GM23248 (cell line): ENCODE results near the gene CDK8. TPM values are rescaled to one million over a fixed set of nuclear protein-coding genes. Genes with fewer than 3 reads are reported as not detected.

Source experiments
- DNase-seq: peaks from one replicate; pipeline ENCODE4 v3.0.0-alpha.2; 2015
- H2AFZ ChIP-seq: fragments of 200-600 bp; sonication (generic); 2 replicates; pipeline ENCODE4 v1.6.1; 2016; ENCODE audit warnings: antibody characterized with exemption
- H3F3A ChIP-seq: fragments of 200-600 bp; sonication (generic); 2 replicates; pipeline ENCODE4 v1.6.1; 2016; ENCODE audit warnings: mild to moderate bottlenecking, antibody characterized with exemption, mixed run types; ENCODE audit not compliant: insufficient read depth
- H3K27ac ChIP-seq: fragments of 200-600 bp; sonication (generic); 2 replicates; pipeline ENCODE4 v1.5.1; 2016; ENCODE audit warnings: mild to moderate bottlenecking
- H3K27me3 ChIP-seq: fragments of 200-600 bp; sonication (generic); replicated peaks from 2 replicates; pipeline ENCODE4 v1.6.1; 2016; ENCODE audit warnings: mild to moderate bottlenecking; ENCODE audit not compliant: insufficient read depth
- H3K36me3 ChIP-seq: fragments of 200-600 bp; sonication (generic); 2 replicates; pipeline ENCODE4 v1.6.1; 2016; ENCODE audit warnings: low read depth, mild to moderate bottlenecking
- H3K4me1 ChIP-seq: fragments of 200-600 bp; sonication (generic); 2 replicates; pipeline ENCODE4 v1.6.1; 2016; ENCODE audit warnings: mild to moderate bottlenecking; ENCODE audit not compliant: insufficient read depth
- H3K4me2 ChIP-seq: fragments of 200-600 bp; sonication (generic); one replicate; pipeline ENCODE4 v1.6.1; 2016; ENCODE audit warnings: mild to moderate bottlenecking; ENCODE audit not compliant: unreplicated experiment
- H3K4me3 ChIP-seq: fragments of 200-600 bp; sonication (generic); 2 replicates; pipeline ENCODE4 v1.5.1; 2016; ENCODE audit warnings: mild to moderate bottlenecking
- H3K79me2 ChIP-seq: fragments of 200-600 bp; sonication (generic); 2 replicates; pipeline ENCODE4 v1.6.1; 2016; ENCODE audit warnings: mild to moderate bottlenecking; ENCODE audit not compliant: insufficient read depth
- H3K9ac ChIP-seq: fragments of 200-600 bp; sonication (generic); 2 replicates; pipeline ENCODE4 v1.6.1; 2016; ENCODE audit warnings: mild to moderate bottlenecking
- H3K9me2 ChIP-seq: fragments of 200-600 bp; sonication (generic); 2 replicates; pipeline ENCODE4 v1.6.1; 2016; ENCODE audit warnings: mixed run types, mild to moderate bottlenecking, moderate library complexity; ENCODE audit not compliant: insufficient read depth
- H3K9me3 ChIP-seq: fragments of 200-600 bp; sonication (generic); one replicate; pipeline ENCODE4 v1.6.1; 2017; ENCODE audit warnings: low read depth
- H4K20me1 ChIP-seq: fragments of 200-600 bp; sonication (generic); 2 replicates; pipeline ENCODE4 v1.6.0; 2016; ENCODE audit not compliant: insufficient read depth
- EZH2 ChIP-seq: fragments of 200-600 bp; sonication (generic); IDR thresholded peaks from 2 replicates; pipeline ENCODE4 v1.6.1; 2018; ENCODE audit warnings: antibody characterized with exemption, mild to moderate bottlenecking; ENCODE audit not compliant: insufficient read depth, poor library complexity, severe bottlenecking
- EZH2phosphoT487 ChIP-seq: fragments of 200-600 bp; sonication (generic); IDR thresholded peaks from 2 replicates; pipeline ENCODE4 v1.6.1; 2018; ENCODE audit warnings: antibody characterized with exemption, moderate library complexity, mild to moderate bottlenecking, low read depth; ENCODE audit not compliant: insufficient read depth
- WGBS, 2 experiments: methylation state at CpG; one replicate each; pipeline ENCODE4 v1.1.6; 2015 to 2017; ENCODE audit warnings: low lambda C conversion rate in 2 of 2, low coverage in 1 of 2; ENCODE audit errors: missing lambda C conversion rate in 2 of 2; 5-methylcytosine and 5-hydroxymethylcytosine counted together
- in situ Hi-C: fragments of 300-500 bp; cut with MboI; formaldehyde crosslinking; loops from 2 replicates; pipeline ENCODE4 v1.15.0; 2020
- polyA plus RNA-seq: library from polyadenylated mRNA; unstranded; fragments of >200 nt; fragmentation: Nextera tagmentation; extraction: Ambion mirVana; gene quantifications from 2 replicates; pipeline ENCODE4 v1.2.1, GENCODE V29; 2016
- total RNA-seq: library from RNA; depleted of rRNA; stranded (reverse); fragments of >200 nt; shearing (Covaris generic); gene quantifications from 2 replicates; pipeline ENCODE4 v1.2.3, GENCODE V29; 2014

CDK8 gene
- total and polyA plus RNA-seq, 2 experiments from 2014 or later: 5.1 to 11.9 TPM

DNA sequence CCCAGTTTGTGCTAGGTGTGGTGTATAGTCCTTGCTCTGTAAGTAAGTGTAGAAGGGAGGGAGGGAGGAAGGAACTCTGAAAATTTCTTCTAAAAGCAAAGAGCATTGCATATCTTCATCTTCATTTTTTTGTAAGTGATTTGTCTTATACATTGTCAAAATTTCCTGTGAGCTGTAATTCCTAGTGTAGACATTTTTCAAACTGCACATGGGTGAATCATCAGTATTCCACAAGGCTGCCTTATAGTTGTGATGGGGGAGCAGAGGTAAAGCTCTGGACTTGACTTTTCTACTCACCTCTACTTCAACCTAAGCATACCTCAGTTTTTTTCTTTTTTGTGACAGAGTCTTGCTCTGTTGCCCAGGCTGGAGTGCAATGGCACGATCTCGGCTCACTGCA lies 86.9 kb downstream of the CDK8 start:
- in situ Hi-C loops: no loop called here
- no peaks in the 10 kb centered on the region for H3K27me3 ChIP-seq

DNA sequence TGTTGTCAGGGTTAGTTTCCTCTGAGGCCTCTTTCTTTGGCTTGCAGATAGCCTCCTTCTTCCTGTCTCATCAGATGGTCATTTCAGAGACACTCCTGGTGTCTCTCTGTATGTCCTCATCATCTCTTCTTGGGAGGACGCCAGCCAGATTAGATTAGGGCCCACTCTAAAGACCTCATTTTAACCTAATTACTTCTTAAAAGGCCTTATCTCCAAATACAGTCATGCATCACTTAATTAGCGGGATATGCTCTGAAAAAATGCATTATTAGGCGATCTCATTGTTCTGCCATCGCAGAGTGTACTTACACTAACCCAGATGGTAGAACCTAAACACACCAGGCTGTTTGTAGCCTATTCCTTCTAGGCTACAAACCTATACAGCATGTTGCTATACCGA lies 89.0 kb downstream of the CDK8 start:
- Histone ChIP-seq H3K9me2 (no peaks in the 10 kb centered on the region), H3K27me3 (no peaks in the 10 kb centered on the region), H3K36me3 (no peaks in the 10 kb centered on the region), H3K79me2 (peaks cover 42% of the 10 kb centered on the region), H3K4me3 (no peak overlapping the region), H3K4me2 (no peak overlapping the region), H4K20me1 (no peaks in the 10 kb centered on the region), H3K9ac (no peak overlapping the region), H2AFZ (no peak overlapping the region), H3K9me3 (no peaks in the 10 kb centered on the region), H3F3A (no peaks in the 10 kb centered on the region), H3K27ac (no peak overlapping the region), H3K4me1 (no peaks in the 10 kb centered on the region)
- TF ChIP-seq EZH2phosphoT487 (no peak), EZH2 (no peak)
- in situ Hi-C loops: no loop called here
- DNase-seq: no peak
- WGBS, 2 experiments: 90 to 91% methylated on average over 5 of the region's 5 CpGs

More for the DNA sequence above, 86.9 kb downstream of the CDK8 start:
- H3K79me2 ChIP-seq: peaks cover 45% of the 10 kb centered on the region
- H3F3A ChIP-seq: no peaks in the 10 kb centered on the region
- H3K27ac ChIP-seq: no peak overlapping the region
- no peaks in the 10 kb centered on the region for H4K20me1 ChIP-seq
- no peaks in the 10 kb centered on the region for H3K9me2 ChIP-seq
- no peaks in the 10 kb centered on the region for H3K36me3 ChIP-seq
- no peak overlapping the region for H3K4me2 ChIP-seq
- no peaks in the 10 kb centered on the region for H3K9me3 ChIP-seq
- H3K4me3 ChIP-seq: no peak overlapping the region
- WGBS, 2 experiments: 93 to 100% methylated on average over 2 of the region's 2 CpGs
- H3K4me1 ChIP-seq: no peaks in the 10 kb centered on the region
- DNase-seq: peak; percentile 10
- TF ChIP-seq EZH2 (no peak), EZH2phosphoT487 (no peak)
- H3K9ac ChIP-seq: no peak overlapping the region
- no peak overlapping the region for H2AFZ ChIP-seq

DNA sequence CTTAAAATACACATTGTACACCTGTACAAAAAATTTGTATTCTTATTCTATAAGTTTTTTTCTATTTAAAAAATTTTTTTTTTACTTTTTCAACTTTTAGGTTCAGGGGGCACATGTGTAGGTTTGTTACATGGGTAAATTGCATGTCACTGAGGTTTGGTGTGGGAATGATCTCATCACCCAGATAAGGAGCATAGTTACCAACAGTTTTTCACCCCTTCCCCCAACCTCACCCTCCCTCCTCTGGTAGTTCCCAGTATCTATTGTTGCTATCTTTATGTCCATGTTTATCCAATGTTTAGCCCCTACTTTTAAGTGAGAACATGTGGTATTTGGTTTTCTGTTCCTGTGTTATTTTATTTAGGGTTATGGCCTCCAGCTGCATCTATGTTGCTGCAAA lies 89.9 kb downstream of the CDK8 start:
- no peak for TF ChIP-seq EZH2phosphoT487
- no peak for TF ChIP-seq EZH2
- in situ Hi-C loops: no loop called here
- H4K20me1 ChIP-seq: no peaks in the 10 kb centered on the region
- no peak overlapping the region for H3K4me2 ChIP-seq
- no peaks in the 10 kb centered on the region for H3F3A ChIP-seq
- H3K4me1 ChIP-seq: no peaks in the 10 kb centered on the region
- no peaks in the 10 kb centered on the region for H3K27me3 ChIP-seq
- peaks cover 35% of the 10 kb centered on the region for H3K79me2 ChIP-seq
- no peak overlapping the region for H3K27ac ChIP-seq
- no peak for DNase-seq
- no peaks in the 10 kb centered on the region for H3K9me3 ChIP-seq
- H2AFZ ChIP-seq: no peak overlapping the region
- H3K9me2 ChIP-seq: no peaks in the 10 kb centered on the region
- no peak overlapping the region for H3K9ac ChIP-seq
- H3K4me3 ChIP-seq: no peak overlapping the region
- no peaks in the 10 kb centered on the region for H3K36me3 ChIP-seq

DNA sequence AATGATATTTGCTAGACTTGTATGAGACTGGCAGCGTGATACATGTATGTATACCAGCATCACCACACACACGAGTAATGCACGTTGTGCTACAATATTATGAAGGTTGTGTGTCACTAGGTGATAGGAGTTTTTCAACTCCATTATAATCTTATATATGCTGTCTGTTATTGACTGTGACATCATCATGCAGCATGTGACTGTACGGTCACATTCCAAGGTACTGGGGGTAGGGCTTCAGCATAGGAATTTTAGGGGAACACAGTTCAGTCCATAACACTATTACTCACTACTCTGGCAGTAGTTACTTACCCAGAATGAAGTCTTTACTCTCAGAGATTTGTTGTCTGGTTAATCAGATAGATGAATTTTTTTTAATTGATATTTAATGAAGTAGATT lies 91.1 kb downstream of the CDK8 start:
- no peaks in the 10 kb centered on the region for H3K9me2 ChIP-seq
- H3K27me3 ChIP-seq: no peaks in the 10 kb centered on the region
- H4K20me1 ChIP-seq: no peaks in the 10 kb centered on the region
- no peak overlapping the region for H3K4me3 ChIP-seq
- H3K36me3 ChIP-seq: no peaks in the 10 kb centered on the region; the same call in 1 of the 2 replicates
- H3K4me1 ChIP-seq: no peaks in the 10 kb centered on the region
- in situ Hi-C loops: no loop called here
- H3K9ac ChIP-seq: no peak overlapping the region
- no peaks in the 10 kb centered on the region for H3F3A ChIP-seq
- no peak overlapping the region for H2AFZ ChIP-seq
- TF ChIP-seq EZH2phosphoT487: no peak
- no peak for TF ChIP-seq EZH2
- H3K9me3 ChIP-seq: no peaks in the 10 kb centered on the region
- DNase-seq: no peak
- H3K4me2 ChIP-seq: no peak overlapping the region
- peaks cover 30% of the 10 kb centered on the region; the same call in 1 of the 2 replicates for H3K79me2 ChIP-seq
- no peak overlapping the region for H3K27ac ChIP-seq
- 93 to 97% methylated on average over 4 of the region's 4 CpGs for WGBS, 2 experiments

DNA sequence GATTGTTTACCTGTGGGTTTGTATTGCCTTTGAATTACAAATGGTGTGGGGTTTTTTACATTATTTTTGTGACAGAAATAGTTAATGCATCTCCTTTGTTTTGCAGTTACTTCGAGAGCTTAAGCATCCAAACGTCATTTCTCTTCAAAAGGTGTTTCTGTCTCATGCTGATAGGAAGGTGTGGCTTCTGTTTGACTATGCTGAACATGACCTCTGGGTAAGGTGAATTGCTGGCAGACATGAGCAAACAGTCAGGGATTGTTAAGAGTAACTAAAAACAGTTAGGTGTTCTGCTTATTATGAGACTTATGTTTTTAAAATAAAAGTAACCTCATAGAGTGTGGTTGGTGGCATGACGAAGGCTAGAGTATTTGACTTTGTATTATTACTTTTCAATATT lies 95.0 kb downstream of the CDK8 start:
- no peak overlapping the region for H2AFZ ChIP-seq
- DNase-seq: no peak
- TF ChIP-seq EZH2phosphoT487 (no peak), EZH2 (no peak)
- no peaks in the 10 kb centered on the region; the same call in 1 of the 2 replicates for H3K36me3 ChIP-seq
- H3K27ac ChIP-seq: no peak overlapping the region
- H3K4me3 ChIP-seq: no peak overlapping the region
- in situ Hi-C loops: no loop called here
- no peak overlapping the region for H3K9ac ChIP-seq
- no peak overlapping the region for H3K4me2 ChIP-seq
- peaks cover 29% of the 10 kb centered on the region; the same call in 1 of the 2 replicates for H3K79me2 ChIP-seq
- no peaks in the 10 kb centered on the region for H3K27me3 ChIP-seq
- H3F3A ChIP-seq: no peaks in the 10 kb centered on the region
- H4K20me1 ChIP-seq: no peaks in the 10 kb centered on the region
- H3K9me3 ChIP-seq: no peaks in the 10 kb centered on the region
- no peaks in the 10 kb centered on the region for H3K9me2 ChIP-seq
- 74% methylated on average over 3 of the region's 3 CpGs for WGBS, 2 experiments
- H3K4me1 ChIP-seq: no peaks in the 10 kb centered on the region
